Sigmoid colon (tissue), 4 donors: ENCODE data around the gene COX6A2.

Experiments used
- POLR2AphosphoS5 ChIP-seq, 4 donors: sonication (generic); formaldehyde crosslinking; IDR thresholded peaks; one replicate each; pipeline ENCODE4 v1.6.1; 2017; ENCODE audit warnings: antibody characterized with exemption in 4 of 4
- TF ChIP-seq, protein P1 (sequence below), 4 experiments: fragments of 450-650 bp in 3 of 4; fragments of 200-600 bp in 1 of 4; IDR thresholded peaks; one replicate each; pipeline ENCODE4 v1.5.1; 2016 to 2019; ENCODE audit warnings: antibody characterized with exemption in 4 of 4, mild to moderate bottlenecking in 3 of 4, moderate library complexity in 2 of 4

DNA sequence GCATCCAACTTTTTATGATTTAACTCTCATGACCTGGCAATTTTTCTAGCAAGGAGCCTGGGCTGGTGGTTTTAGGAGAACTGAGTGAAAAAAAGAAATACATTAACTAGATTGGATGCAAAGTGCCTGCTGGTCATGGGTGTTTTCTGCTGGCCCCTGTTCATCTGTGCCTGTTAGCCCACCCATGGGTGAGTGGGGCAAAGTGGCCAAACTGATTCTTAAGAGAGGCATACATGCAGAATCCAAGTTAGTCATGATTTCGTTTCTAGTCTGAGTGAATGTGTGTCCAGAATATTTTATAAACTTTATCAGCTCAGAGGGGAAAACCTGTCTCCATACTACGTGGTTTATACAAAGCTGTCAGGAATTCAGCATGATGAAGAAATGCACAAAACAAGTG lies 39.6 kb downstream of the COX6A2 start:
- TF ChIP-seq, protein P1, sequence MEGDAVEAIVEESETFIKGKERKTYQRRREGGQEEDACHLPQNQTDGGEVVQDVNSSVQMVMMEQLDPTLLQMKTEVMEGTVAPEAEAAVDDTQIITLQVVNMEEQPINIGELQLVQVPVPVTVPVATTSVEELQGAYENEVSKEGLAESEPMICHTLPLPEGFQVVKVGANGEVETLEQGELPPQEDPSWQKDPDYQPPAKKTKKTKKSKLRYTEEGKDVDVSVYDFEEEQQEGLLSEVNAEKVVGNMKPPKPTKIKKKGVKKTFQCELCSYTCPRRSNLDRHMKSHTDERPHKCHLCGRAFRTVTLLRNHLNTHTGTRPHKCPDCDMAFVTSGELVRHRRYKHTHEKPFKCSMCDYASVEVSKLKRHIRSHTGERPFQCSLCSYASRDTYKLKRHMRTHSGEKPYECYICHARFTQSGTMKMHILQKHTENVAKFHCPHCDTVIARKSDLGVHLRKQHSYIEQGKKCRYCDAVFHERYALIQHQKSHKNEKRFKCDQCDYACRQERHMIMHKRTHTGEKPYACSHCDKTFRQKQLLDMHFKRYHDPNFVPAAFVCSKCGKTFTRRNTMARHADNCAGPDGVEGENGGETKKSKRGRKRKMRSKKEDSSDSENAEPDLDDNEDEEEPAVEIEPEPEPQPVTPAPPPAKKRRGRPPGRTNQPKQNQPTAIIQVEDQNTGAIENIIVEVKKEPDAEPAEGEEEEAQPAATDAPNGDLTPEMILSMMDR (IDR thresholded peaks at IDR 0.05), result no peak
- no peak for TF ChIP-seq POLR2AphosphoS5 (IDR thresholded peaks at IDR 0.05)
